ENCODE results near the gene CMC2. TPM values are rescaled to one million over a fixed set of nuclear protein-coding genes. Genes with fewer than 3 reads are reported as not detected.

CMC2 gene
- total and polyA plus RNA-seq, 10 of the 15 experiments (the other 5 are each of a cell fraction or from before 2014, with no cell fraction given): 62.8 to 251 (median 157) TPM

- TF ChIP-seq SKIL (IDR thresholded peaks at IDR 0.05; ENCODE audit: low read depth, poor library complexity, severe bottlenecking) (no peak), PAX5 (IDR thresholded peaks at IDR 0.05; ENCODE audit: borderline replicate concordance, low read depth, low read length) (no peak), BHLHE40 (IDR thresholded peaks at IDR 0.05; ENCODE audit: borderline replicate concordance in 1 of 2, low read depth in 2 of 2, low read length in 1 of 2) (0 out of 4 replicates have a peak, but pooled peaks of 1 of the 2 experiments have one; percentile 16), JUNB (IDR thresholded peaks at IDR 0.05) (no peak), NR2C1 (IDR thresholded peaks at IDR 0.05) (no peak), ZNF207 (IDR thresholded peaks at IDR 0.05; ENCODE audit: borderline replicate concordance) (no peak), FOS (IDR thresholded peaks at IDR 0.05; ENCODE audit: borderline replicate concordance, extremely low read depth, insufficient read length) (no peak), PKNOX1 (IDR thresholded peaks at IDR 0.05) (no peak), HDGF (IDR thresholded peaks at IDR 0.05) (no peak), TARDBP (IDR thresholded peaks at IDR 0.05; ENCODE audit: borderline replicate concordance) (no peak), JUND (IDR thresholded peaks at IDR 0.05; ENCODE audit: low read depth, low read length) (no peak), NFIC (IDR thresholded peaks at IDR 0.05; ENCODE audit: low read depth, low read length) (no peak), BMI1 (IDR thresholded peaks at IDR 0.05; ENCODE audit: borderline replicate concordance) (no peak), SUZ12 (IDR thresholded peaks at IDR 0.05; ENCODE audit: unreplicated experiment) (no peak), YY1 (IDR thresholded peaks at IDR 0.05; ENCODE audit: low read depth, low read length) (peak; percentile 24; the same call in 1 of the 2 replicates), NRF1 (conservative IDR thresholded peaks at IDR 0.05; ENCODE audit: low read depth, low read length) (no peak), NFYB (IDR thresholded peaks at IDR 0.05; ENCODE audit: insufficient read depth, low read depth, low read length) (no peak), CEBPB (IDR thresholded peaks at IDR 0.05; ENCODE audit: borderline replicate concordance in 1 of 2, low read depth in 2 of 2, low read length in 2 of 2) (no peak), MTA3 (IDR thresholded peaks at IDR 0.05; ENCODE audit: borderline replicate concordance, low read length) (no peak), SMAD1 (IDR thresholded peaks at IDR 0.05; ENCODE audit: low read depth, partially characterized antibody) (no peak), ATF7 (IDR thresholded peaks at IDR 0.05; ENCODE audit: low read depth) (no peak), RFX5 (IDR thresholded peaks at IDR 0.05; ENCODE audit: low read depth, low read length) (no peak), CHD1 (IDR thresholded peaks at IDR 0.05; ENCODE audit: low read depth, low read length) (no peak), IRF5 (IDR thresholded peaks at IDR 0.05; ENCODE audit: borderline replicate concordance) (no peak), YBX1 (IDR thresholded peaks at IDR 0.05) (no peak), SIX5 (IDR thresholded peaks at IDR 0.05; ENCODE audit: low read depth, low read length, severe bottlenecking) (no peak), POU2F2 (IDR thresholded peaks at IDR 0.05; ENCODE audit: borderline replicate concordance, low read depth, low read length) (no peak), CBX3 (IDR thresholded peaks at IDR 0.05; ENCODE audit: borderline replicate concordance, low read depth) (no peak)
Observed at GRCh38 chr16:80948886-80949493, 57.7 kb downstream of the CMC2 start (continued).

All from GM12878 (cell line).